ENCODE data around the gene TSPAN3. TPM values are rescaled to one million over a fixed set of nuclear protein-coding genes. Genes with fewer than 3 reads are reported as not detected.

Gene TSPAN3
- total and polyA plus RNA-seq, 4 donors, result 49.3 to 82.8 (median 78.7) TPM

DNA sequence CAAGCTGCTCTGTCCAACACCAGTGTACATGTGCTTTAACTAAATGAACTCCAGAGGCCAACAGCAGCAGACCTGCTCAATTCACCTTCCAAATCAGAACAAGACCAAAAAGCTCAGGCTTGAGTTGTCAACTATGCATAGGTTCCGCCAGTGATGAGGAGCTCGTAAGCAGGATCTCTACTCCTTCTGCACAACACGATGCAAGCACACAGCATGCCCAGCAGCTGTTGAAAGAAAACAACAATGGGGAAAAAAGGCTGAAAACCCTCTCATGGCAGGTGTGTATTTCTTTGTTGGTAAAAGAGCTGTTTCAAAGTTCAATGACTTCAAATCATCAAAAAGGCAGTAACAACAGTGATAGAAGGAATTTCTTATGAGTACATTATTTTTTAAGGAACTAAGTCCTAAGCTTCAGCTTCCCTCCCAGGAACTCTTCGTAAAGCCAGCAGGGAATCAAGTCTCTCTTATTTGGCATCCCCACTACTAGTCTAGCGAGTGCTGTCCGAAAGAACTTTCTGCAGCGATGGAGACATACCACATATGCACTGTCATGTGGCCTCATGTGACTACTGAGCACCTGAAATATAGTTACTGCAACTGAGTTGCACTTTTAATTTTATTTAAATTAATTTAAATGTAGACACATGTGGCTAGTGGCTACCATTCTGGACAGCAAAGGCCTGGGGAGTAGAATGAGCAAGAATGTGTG is 24.1 kb downstream of the TSPAN3 start:
- Histone ChIP-seq H3K27me3 (ENCODE audit: control insufficient read depth in 4 of 4, insufficient read depth in 4 of 4, low read length in 3 of 4) (no peaks in the 10 kb centered on the region), H3K27ac (ENCODE audit: low read depth in 1 of 2, low read length in 2 of 2) (no peak overlapping the region), H3K9me3 (ENCODE audit: control insufficient read depth in 4 of 4, low read length in 3 of 4) (no peaks in the 10 kb centered on the region), H3K9ac (ENCODE audit: low read depth in 1 of 2, low read length in 2 of 2) (no peak overlapping the region), H3K4me1 (ENCODE audit: control insufficient read depth in 4 of 4, insufficient read depth in 4 of 4, low read length in 3 of 4) (no peaks in the 10 kb centered on the region), H3K4me3 (ENCODE audit: low read depth in 1 of 3, low read length in 3 of 3) (no peak overlapping the region), H3K36me3 (ENCODE audit: control insufficient read depth in 4 of 4, insufficient read depth in 3 of 4, low read depth in 1 of 4, low read length in 3 of 4) (peaks cover 0 to 11% (median 7%) of the 10 kb centered on the region in 4 donors)
- 98% methylated on average over 7 of the region's 7 CpGs for WGBS
- TF ChIP-seq HNF4A (conservative IDR thresholded peaks at IDR 0.05), result no peak
- no peak for TF ChIP-seq TAF1 (conservative IDR thresholded peaks at IDR 0.05)
- TF ChIP-seq MAX (IDR thresholded peaks at IDR 0.05), result no peak
- no peak for TF ChIP-seq REST (IDR thresholded peaks at IDR 0.05)
- no peak for TF ChIP-seq YY1 (IDR thresholded peaks at IDR 0.05)
- no peak for TF ChIP-seq GABPA (IDR thresholded peaks at IDR 0.05 in 1 of 2, conservative IDR thresholded peaks at IDR 0.05 in 1 of 2)
- TF ChIP-seq SP1 (IDR thresholded peaks at IDR 0.05), result no peak
- TF ChIP-seq RAD21 (IDR thresholded peaks at IDR 0.05), result no peak
- TF ChIP-seq NR2F2 (IDR thresholded peaks at IDR 0.05), result no peak
- no peak for TF ChIP-seq CTCF (IDR thresholded peaks at IDR 0.05; ENCODE audit: low read depth, low read length, missing input control)
- no peak for TF ChIP-seq ZBTB33 (IDR thresholded peaks at IDR 0.05)
- TF ChIP-seq RXRA (IDR thresholded peaks at IDR 0.05), result no peak
- TF ChIP-seq HNF4G (IDR thresholded peaks at IDR 0.05), result no peak
- TF ChIP-seq FOXA2 (IDR thresholded peaks at IDR 0.05), result no peak
- TF ChIP-seq JUND (IDR thresholded peaks at IDR 0.05), result no peak
- TF ChIP-seq, protein P1, sequence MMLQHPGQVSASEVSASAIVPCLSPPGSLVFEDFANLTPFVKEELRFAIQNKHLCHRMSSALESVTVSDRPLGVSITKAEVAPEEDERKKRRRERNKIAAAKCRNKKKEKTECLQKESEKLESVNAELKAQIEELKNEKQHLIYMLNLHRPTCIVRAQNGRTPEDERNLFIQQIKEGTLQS (IDR thresholded peaks at IDR 0.05), result no peak
- no peak for TF ChIP-seq FOXA1 (IDR thresholded peaks at IDR 0.05)
- no peak for TF ChIP-seq EGR1 (IDR thresholded peaks at IDR 0.05; ENCODE audit: low read depth in 2 of 2)
- no peak for DNase-seq (ENCODE audit: low spot score)

Measured in liver (tissue), 9 donors.